HG03378 (cell line): ENCODE measurements around the gene STXBP5.

ENCODE experiments used
- ATAC-seq: cut with Tn5 transposase; IDR thresholded peaks from one replicate; pipeline ENCODE4 v1.9.1; 2021; ENCODE audit warnings: mild to moderate bottlenecking, moderate library complexity; ENCODE audit not compliant: unreplicated experiment

Gene STXBP5

GRCh38 chr6:147177286-147177685 is 26.9 kb upstream of the STXBP5 start:
- no peak for ATAC-seq

- ATAC-seq: no peak
These were observed 25.9 kb upstream of the STXBP5 start for GRCh38 chr6:147178355-147178754.

- no peak for ATAC-seq
These were observed 24.4 kb upstream of the STXBP5 start for GRCh38 chr6:147179809-147180208.

GRCh38 chr6:147180926-147181325 is 23.3 kb upstream of the STXBP5 start:
- no peak for ATAC-seq

GRCh38 chr6:147184379-147184778 is 19.8 kb upstream of the STXBP5 start:
- ATAC-seq: no peak

- no peak for ATAC-seq
These were observed 19.0 kb upstream of the STXBP5 start for GRCh38 chr6:147185216-147185615.

GRCh38 chr6:147190556-147190955 is 13.7 kb upstream of the STXBP5 start:
- ATAC-seq: no peak

GRCh38 chr6:147192278-147192911 is 11.8 kb upstream of the STXBP5 start:
- no peak for ATAC-seq

GRCh38 chr6:147194652-147195411 is 9.4 kb upstream of the STXBP5 start:
- ATAC-seq: no peak

- peak; percentile 46 for ATAC-seq
These were observed 8.7 kb upstream of the STXBP5 start for GRCh38 chr6:147195510-147195909.

- no peak for ATAC-seq
These were observed 8.2 kb upstream of the STXBP5 start for GRCh38 chr6:147195987-147196386.

GRCh38 chr6:147200711-147201110 is 3.5 kb upstream of the STXBP5 start:
- no peak for ATAC-seq

GRCh38 chr6:147201885-147202515 is 2.2 kb upstream of the STXBP5 start:
- peak; percentile 10 for ATAC-seq

- peak; percentile 91 for ATAC-seq
These were observed 1.5 kb upstream of the STXBP5 start for GRCh38 chr6:147202516-147203310.

- peak; percentile 19 for ATAC-seq
These were observed 732 bp upstream of the STXBP5 start for GRCh38 chr6:147203311-147204059.

GRCh38 chr6:147204843-147205311 is 660 bp downstream of the STXBP5 start:
- no peak for ATAC-seq

GRCh38 chr6:147205690-147206600 is 1.7 kb downstream of the STXBP5 start:
- ATAC-seq: no peak

GRCh38 chr6:147207351-147207750 is 3.1 kb downstream of the STXBP5 start:
- no peak for ATAC-seq
